ENCODE results near the gene THAP9. TPM values are rescaled to one million over a fixed set of nuclear protein-coding genes. Genes with fewer than 3 reads are reported as not detected.

The THAP9 gene
- total and polyA plus RNA-seq, 8 donors = 0.58 to 8.9 (median 1.9) TPM; not detected in 2

DNA sequence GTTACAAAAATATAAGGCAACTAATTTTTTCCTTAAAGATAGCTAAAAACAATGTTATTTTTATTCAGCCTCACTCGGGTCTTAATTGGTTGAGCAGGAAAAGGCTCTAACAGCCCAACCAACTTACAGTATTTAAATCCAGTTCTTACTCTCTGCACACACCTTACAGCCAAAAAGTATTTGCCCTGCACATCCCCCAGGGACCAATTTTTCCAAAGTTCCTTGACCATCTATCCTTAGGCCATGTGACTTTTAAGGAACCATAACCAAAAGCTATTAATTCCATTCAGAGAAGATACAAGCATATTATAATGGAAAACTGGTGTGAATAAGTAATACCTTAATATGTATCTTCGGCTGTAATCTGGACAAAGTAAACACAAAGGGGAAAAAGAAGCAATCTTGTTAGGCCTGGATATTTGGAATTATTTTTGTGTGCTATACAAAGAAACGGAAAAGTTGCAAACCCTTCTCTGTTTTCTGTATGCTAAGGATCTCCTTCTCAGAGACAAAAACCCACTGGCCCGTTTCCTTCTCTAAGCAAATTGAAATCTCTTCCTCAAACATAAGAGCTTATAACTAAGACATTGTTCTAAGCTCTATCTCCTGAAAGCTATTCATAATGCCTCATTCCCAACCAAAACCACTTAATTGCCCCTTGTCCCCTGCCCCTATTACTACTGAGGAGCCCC is 1.0 kb upstream of the THAP9 start:
- DNase-seq = peak in 1 of 2 donors; percentile 35
- Histone ChIP-seq H3K27me3 (no peaks in the 10 kb centered on the region), H3K4me1 (peaks cover 14 to 45% (median 28%) of the 10 kb centered on the region in 4 donors), H3K4me3 (peak overlapping the region; percentile 60 to 74 (median 68)), H3K9me3 (no peaks in the 10 kb centered on the region), H3K36me3 (peaks cover 5 to 30% (median 18%) of the 10 kb centered on the region in 4 donors), H3K27ac (peak overlapping the region; percentile 87 to 100 (median 99))
- intact Hi-C loops (cut with DNase I; ENCODE audit: low total_unique reads) = loop anchor here (10.0 kb wide), 1 partner anchor 105 kb away; no protein-coding TSS in a partner anchor
- TF ChIP-seq POLR2AphosphoS5 (IDR thresholded peaks at IDR 0.05) = no peak
- TF ChIP-seq, protein P1, sequence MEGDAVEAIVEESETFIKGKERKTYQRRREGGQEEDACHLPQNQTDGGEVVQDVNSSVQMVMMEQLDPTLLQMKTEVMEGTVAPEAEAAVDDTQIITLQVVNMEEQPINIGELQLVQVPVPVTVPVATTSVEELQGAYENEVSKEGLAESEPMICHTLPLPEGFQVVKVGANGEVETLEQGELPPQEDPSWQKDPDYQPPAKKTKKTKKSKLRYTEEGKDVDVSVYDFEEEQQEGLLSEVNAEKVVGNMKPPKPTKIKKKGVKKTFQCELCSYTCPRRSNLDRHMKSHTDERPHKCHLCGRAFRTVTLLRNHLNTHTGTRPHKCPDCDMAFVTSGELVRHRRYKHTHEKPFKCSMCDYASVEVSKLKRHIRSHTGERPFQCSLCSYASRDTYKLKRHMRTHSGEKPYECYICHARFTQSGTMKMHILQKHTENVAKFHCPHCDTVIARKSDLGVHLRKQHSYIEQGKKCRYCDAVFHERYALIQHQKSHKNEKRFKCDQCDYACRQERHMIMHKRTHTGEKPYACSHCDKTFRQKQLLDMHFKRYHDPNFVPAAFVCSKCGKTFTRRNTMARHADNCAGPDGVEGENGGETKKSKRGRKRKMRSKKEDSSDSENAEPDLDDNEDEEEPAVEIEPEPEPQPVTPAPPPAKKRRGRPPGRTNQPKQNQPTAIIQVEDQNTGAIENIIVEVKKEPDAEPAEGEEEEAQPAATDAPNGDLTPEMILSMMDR (IDR thresholded peaks at IDR 0.05) = no peak
- TF ChIP-seq EP300 (IDR thresholded peaks at IDR 0.05) = no peak
- TF ChIP-seq POLR2A (IDR thresholded peaks at IDR 0.05) = no peak
- 0 to 1% (median 1%) methylated on average over 4 of the region's 4 CpGs for WGBS, 5 donors

DNA sequence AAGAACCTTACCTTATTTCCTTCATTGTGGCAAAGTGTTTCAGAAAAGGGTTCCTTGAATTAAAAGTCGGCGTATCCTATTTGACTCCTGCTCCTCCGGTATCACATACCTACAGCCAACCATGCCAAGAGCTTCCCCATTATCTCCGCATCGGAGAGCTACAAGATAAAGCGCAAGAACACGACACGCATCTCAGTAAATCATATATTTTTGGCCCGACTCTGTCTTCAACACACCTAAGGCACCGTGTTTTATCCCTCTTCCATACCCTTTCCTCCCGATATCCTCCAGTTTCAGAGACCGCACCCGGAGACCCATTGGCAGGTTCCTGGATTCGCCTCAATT is 497 bp upstream of the THAP9 start:
- H3K27me3 ChIP-seq = no peaks in the 10 kb centered on the region
- peak overlapping the region; percentile 87 to 100 (median 99) for H3K27ac ChIP-seq
- intact Hi-C loops (cut with DNase I; ENCODE audit: low total_unique reads) = loop anchor here (10.0 kb wide), 1 partner anchor 105 kb away; no protein-coding TSS in a partner anchor
- H3K9me3 ChIP-seq = no peaks in the 10 kb centered on the region
- peaks cover 0 to 25% (median 13%) of the 10 kb centered on the region in 4 donors for H3K36me3 ChIP-seq
- DNase-seq = peak in 1 of 2 donors; percentile 71
- TF ChIP-seq, protein P1 (IDR thresholded peaks at IDR 0.05) = no peak
- no peak for TF ChIP-seq EP300 (IDR thresholded peaks at IDR 0.05)
- no peak for TF ChIP-seq POLR2A (IDR thresholded peaks at IDR 0.05)
- TF ChIP-seq POLR2AphosphoS5 (IDR thresholded peaks at IDR 0.05) = no peak
- WGBS, 5 donors = 0 to 1% (median 0%) methylated on average over 14 of the region's 14 CpGs
- peak overlapping the region; percentile 60 to 74 (median 68) for H3K4me3 ChIP-seq
- peaks cover 14 to 49% (median 28%) of the 10 kb centered on the region in 4 donors for H3K4me1 ChIP-seq

DNA sequence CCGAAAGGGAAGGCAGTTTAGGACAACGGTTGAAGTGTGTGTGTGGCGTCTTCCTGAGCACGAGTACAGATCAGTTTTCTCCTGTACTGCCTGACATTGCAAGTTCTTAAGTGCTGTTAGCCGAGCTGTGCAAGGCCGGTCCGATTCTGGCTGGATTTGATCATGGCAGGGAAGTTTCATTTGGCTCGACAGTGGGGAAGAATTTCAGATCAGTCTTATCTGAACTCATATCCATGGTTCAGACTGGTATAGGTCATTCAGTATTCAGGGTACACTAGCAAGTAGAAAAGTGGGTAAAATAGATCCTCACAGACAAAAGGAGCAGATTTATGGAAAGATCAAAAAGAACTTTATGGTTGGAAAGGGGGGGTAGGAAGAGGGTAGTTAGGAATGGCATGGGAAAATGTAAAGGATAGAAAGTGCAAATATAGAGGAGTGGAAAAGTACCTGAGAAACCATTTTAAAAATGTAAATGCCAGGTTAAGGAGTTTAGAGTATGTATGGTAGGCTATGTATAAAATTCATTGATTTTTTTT is 716 bp downstream of the THAP9 start:
- DNase-seq = no peak
- intact Hi-C loops (cut with DNase I; ENCODE audit: low total_unique reads) = loop anchor here (10.0 kb wide), 1 partner anchor 104 kb away; no protein-coding TSS in a partner anchor
- peaks cover 0 to 21% (median 9%) of the 10 kb centered on the region in 4 donors for H3K36me3 ChIP-seq
- H3K27me3 ChIP-seq = no peaks in the 10 kb centered on the region
- peak overlapping the region; percentile 96 to 100 (median 99) for H3K27ac ChIP-seq
- peak overlapping the region; percentile 60 to 74 (median 68) for H3K4me3 ChIP-seq
- H3K4me1 ChIP-seq = peaks cover 14 to 48% (median 27%) of the 10 kb centered on the region in 4 donors
- TF ChIP-seq POLR2AphosphoS5 (IDR thresholded peaks at IDR 0.05) (no peak), POLR2A (IDR thresholded peaks at IDR 0.05) (peak in 1 of 4 donors; percentile 39), EP300 (IDR thresholded peaks at IDR 0.05) (no peak)
- TF ChIP-seq, protein P1 (IDR thresholded peaks at IDR 0.05) = no peak
- no peaks in the 10 kb centered on the region for H3K9me3 ChIP-seq
- WGBS, 5 donors = 0 to 1% (median 1%) methylated on average over 8 of the region's 8 CpGs

DNA sequence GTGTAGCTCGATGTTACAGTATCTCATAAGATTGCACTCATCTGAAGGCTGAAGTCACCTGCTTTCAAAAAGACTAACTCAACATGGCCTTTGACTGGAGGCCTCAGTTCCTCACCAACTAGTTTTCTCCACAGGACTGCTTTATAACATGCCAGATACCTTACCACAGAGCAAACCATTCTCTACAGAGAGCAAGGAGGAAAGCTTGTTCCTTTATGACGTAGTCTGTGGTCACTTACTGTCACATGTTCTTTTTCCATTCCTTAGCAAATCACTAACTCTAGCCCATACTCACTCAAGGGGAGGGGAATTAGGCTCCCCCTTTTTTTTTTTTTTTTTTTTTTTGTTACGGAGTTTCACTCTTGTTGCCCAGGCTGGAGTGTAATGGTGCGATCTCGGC is 3.2 kb downstream of the THAP9 start:
- H3K4me3 ChIP-seq = no peak overlapping the region
- H3K9me3 ChIP-seq = no peaks in the 10 kb centered on the region
- TF ChIP-seq, protein P1 (IDR thresholded peaks at IDR 0.05) = no peak
- TF ChIP-seq POLR2A (IDR thresholded peaks at IDR 0.05) (no peak), EP300 (IDR thresholded peaks at IDR 0.05) (no peak), POLR2AphosphoS5 (IDR thresholded peaks at IDR 0.05) (no peak)
- no peaks in the 10 kb centered on the region for H3K27me3 ChIP-seq
- DNase-seq = no peak
- intact Hi-C loops (cut with DNase I; ENCODE audit: low total_unique reads) = loop anchor here (10.0 kb wide), 1 partner anchor 101 kb away; no protein-coding TSS in a partner anchor
- peaks cover 10 to 26% (median 15%) of the 10 kb centered on the region in 4 donors for H3K4me1 ChIP-seq
- WGBS, 5 donors = 91 to 95% (median 93%) methylated on average over 5 of the region's 5 CpGs
- no peak overlapping the region for H3K27ac ChIP-seq
- H3K36me3 ChIP-seq = peaks cover 0 to 30% (median 24%) of the 10 kb centered on the region in 4 donors
